Nephron progenitor cell (in vitro differentiated cells): Measurements from ENCODE around the gene RECK.
A peak's percentile ranks its signal among the peaks of the same experiment; 100 is the strongest.

Source experiments
- DNase-seq: peaks from one replicate; pipeline ENCODE4 v3.0.0; 2021
- H3K27ac Mint-ChIP-seq: 2 replicates; pipeline ENCODE4 v1.8.0; 2021; ENCODE audit warnings: mild to moderate bottlenecking, moderate library complexity, mixed read lengths
- H3K27me3 Mint-ChIP-seq: 2 replicates; pipeline ENCODE4 v1.8.0; 2021; ENCODE audit warnings: mild to moderate bottlenecking, low read depth, mixed read lengths; ENCODE audit not compliant: poor library complexity
- H3K36me3 Mint-ChIP-seq: 2 replicates; pipeline ENCODE4 v1.8.0; 2021; ENCODE audit warnings: low read depth, mixed read lengths
- H3K4me1 Mint-ChIP-seq: 2 replicates; pipeline ENCODE4 v1.8.0; 2021; ENCODE audit warnings: mixed read lengths
- H3K4me3 Mint-ChIP-seq: 2 replicates; pipeline ENCODE4 v1.8.0; 2021; ENCODE audit warnings: mild to moderate bottlenecking, moderate library complexity, mixed read lengths
- H3K9me3 Mint-ChIP-seq: 2 replicates; pipeline ENCODE4 v1.8.0; 2021; ENCODE audit warnings: mild to moderate bottlenecking, moderate library complexity, mixed read lengths
- CTCF ChIP-seq: fragments of 200-600 bp; sonication (generic); IDR thresholded peaks from 2 replicates; pipeline ENCODE4 v1.5.0; 2021; ENCODE audit warnings: antibody characterized with exemption

The RECK gene

DNA sequence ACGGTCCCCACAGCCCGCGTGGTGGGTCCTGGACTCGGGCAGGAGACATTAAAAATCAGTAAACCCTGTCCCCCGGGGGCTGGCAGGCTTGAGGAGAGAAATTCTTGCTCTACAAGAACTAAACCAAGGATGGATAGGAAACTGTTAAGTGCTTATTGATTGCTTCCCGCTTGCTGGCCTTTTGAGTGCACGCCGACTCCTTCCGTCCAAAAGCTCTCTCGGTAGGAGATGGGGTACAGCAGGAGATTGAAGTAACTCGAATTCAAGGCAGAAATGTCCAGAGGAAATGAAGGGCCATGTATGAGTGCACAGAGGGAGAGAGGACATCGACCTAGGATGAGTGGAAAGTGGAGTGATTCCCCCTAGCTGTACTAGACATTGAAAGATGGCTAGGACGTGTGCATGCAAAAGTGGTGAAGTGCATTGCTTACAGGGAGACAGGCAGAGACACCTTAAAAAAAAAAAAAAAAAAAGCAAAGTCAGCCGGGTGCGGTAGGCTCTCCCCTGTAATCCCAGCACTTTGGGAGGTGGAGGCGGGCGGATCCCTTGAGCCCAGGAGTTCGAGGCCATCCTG, 923 bp downstream of the RECK start:
- H3K36me3 Mint-ChIP-seq = peaks cover 9% of the 10 kb centered on the region
- no peak for TF ChIP-seq CTCF
- H3K9me3 Mint-ChIP-seq = no peaks in the 10 kb centered on the region
- no peak for DNase-seq
- peaks cover 7% of the 10 kb centered on the region for H3K27me3 Mint-ChIP-seq
- H3K4me3 Mint-ChIP-seq = peak overlapping the region; percentile 94
- H3K4me1 Mint-ChIP-seq = peaks cover 38% of the 10 kb centered on the region
- H3K27ac Mint-ChIP-seq = peak overlapping the region; percentile 54

DNA sequence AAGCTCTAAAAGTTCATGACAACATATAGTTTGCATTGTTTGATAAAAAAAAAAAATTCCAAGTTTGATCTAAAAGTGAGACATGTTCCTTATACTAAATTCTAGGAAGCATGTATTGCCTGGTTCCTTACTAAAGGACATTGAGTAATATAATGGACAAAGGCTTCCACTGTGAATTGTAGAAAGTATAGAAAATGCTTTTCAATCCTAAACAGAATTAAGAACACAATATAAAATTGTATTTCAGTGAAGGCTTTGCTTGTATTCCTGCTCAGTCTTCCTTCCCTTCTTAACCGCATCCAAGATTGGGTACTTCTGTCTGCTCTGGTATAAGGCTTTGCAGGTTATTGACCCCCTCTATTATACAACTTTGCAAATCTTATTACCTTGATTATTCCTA, 2.4 kb downstream of the RECK start:
- Mint-ChIP-seq H3K4me1 (peaks cover 38% of the 10 kb centered on the region), H3K36me3 (peaks cover 21% of the 10 kb centered on the region), H3K9me3 (peaks cover 9% of the 10 kb centered on the region), H3K27ac (no peak overlapping the region), H3K4me3 (peak overlapping the region; percentile 94), H3K27me3 (no peaks in the 10 kb centered on the region)
- TF ChIP-seq CTCF = no peak
- DNase-seq = no peak

DNA sequence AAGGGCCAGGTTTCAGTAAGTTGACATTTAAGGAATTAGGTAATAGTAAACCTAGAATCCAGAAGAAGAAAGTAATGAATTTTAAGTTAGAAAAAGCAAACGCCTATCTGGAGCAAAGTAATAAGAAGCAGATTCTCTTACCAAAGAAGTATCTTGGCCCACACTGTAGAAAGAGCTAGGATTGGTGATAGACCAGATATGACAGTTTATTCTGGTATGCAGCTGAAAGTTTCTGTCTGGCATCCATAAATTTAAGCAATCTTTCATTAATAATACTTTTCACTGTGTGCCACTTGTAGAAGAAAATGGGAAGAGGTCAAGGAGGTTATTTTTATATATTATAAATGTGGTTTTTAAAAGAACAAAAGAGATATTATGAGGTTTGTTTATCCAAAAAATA, 3.0 kb downstream of the RECK start:
- no peak for TF ChIP-seq CTCF
- H3K4me1 Mint-ChIP-seq = peaks cover 43% of the 10 kb centered on the region
- DNase-seq = no peak
- no peaks in the 10 kb centered on the region for H3K27me3 Mint-ChIP-seq
- no peak overlapping the region for H3K4me3 Mint-ChIP-seq
- H3K27ac Mint-ChIP-seq = no peak overlapping the region
- peaks cover 12% of the 10 kb centered on the region for H3K9me3 Mint-ChIP-seq
- peaks cover 25% of the 10 kb centered on the region for H3K36me3 Mint-ChIP-seq

DNA sequence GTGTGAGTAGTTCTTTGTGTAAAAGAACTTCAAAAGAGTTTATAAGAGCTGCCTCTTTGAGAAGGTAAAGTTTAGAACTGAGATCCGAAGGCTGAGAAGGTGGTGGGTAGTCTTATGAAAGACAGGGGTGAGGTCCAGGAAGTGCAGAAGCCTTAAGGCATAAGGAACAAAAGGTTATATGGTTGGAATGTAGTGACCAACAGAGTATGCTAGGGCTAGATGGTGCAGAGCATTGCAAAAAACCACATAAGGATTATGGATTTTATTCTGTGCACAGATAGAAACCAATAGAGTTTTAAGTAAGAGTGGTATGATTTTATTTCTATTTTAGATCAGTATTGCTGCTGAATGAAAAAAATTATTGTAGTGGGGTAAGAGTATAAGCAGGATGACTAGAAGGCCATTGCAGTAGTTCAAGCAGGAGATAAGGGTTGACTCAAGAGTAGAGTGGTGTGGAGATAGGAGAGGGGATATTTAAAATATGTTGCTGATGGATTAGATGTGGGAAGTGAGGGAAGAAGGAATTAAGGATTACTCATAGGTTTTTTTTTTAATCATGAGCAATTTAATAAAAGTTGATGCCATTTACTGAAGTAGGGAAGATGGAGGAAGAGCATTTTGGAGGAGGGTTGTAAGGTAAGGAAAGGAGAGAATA, 3.7 kb downstream of the RECK start:
- DNase-seq = no peak
- H3K36me3 Mint-ChIP-seq = peaks cover 25% of the 10 kb centered on the region
- H3K9me3 Mint-ChIP-seq = peaks cover 12% of the 10 kb centered on the region
- H3K4me3 Mint-ChIP-seq = no peak overlapping the region
- TF ChIP-seq CTCF = no peak
- no peak overlapping the region for H3K27ac Mint-ChIP-seq
- H3K27me3 Mint-ChIP-seq = no peaks in the 10 kb centered on the region
- H3K4me1 Mint-ChIP-seq = peaks cover 45% of the 10 kb centered on the region

DNA sequence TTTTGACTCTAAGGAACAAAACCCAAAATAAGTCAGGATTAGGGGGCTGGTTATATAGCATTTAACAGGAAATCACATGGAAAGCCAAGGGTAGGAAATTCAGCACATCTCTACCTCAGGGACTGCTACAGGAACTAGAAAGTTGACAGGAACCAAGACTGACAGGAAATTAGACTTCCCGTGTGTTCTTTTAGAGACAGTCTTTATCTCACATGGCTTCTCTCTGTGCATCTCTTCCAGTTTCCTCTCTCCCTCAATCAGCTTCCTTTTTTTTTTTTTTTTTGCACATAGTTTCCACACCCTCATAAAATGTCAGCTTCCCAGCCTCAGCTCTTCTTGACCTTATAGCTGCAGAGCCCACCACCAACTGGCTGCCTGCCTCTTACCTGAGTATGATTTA, 4.8 kb downstream of the RECK start:
- Mint-ChIP-seq H3K36me3 (peaks cover 25% of the 10 kb centered on the region), H3K9me3 (peaks cover 12% of the 10 kb centered on the region), H3K4me1 (peaks cover 53% of the 10 kb centered on the region), H3K27me3 (no peaks in the 10 kb centered on the region), H3K27ac (peak overlapping the region; percentile 23), H3K4me3 (no peak overlapping the region)
- DNase-seq = no peak
- TF ChIP-seq CTCF = no peak

DNA sequence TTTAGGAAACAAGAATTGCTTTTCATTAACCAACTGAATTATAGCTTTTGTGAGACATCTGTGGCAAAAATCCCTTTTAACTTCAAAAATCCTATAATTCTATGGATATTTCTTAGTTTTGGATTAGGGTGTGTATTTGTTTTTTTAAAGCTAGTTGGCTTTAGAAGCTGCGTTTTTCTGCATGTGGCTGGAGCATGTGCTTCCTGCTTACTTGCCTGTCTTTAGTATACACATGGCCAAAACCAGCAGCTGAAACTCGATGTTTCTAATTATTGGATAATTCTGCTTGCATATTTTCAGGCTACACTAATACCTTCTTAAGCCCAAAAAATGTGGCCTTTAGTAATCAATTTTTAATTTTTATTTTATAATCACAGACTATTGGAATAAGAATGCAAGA, 8.9 kb downstream of the RECK start:
- Mint-ChIP-seq H3K4me1 (peaks cover 36% of the 10 kb centered on the region), H3K9me3 (peaks cover 12% of the 10 kb centered on the region), H3K27ac (no peak overlapping the region), H3K4me3 (no peak overlapping the region), H3K36me3 (peaks cover 30% of the 10 kb centered on the region), H3K27me3 (no peaks in the 10 kb centered on the region)
- no peak for TF ChIP-seq CTCF
- no peak for DNase-seq
